ENCODE measurements around the gene BLOC1S1. TPM values are rescaled to one million over a fixed set of nuclear protein-coding genes. Genes with fewer than 3 reads are reported as not detected.

The BLOC1S1 gene
- total RNA-seq, 4 donors from 2014 or later, result 159 to 253 (median 196) TPM

GRCh38 chr12:55696141-55696540 lies 19.7 kb upstream of the BLOC1S1 start:
- H3K4me1 ChIP-seq, result peaks cover 13 to 31% (median 21%) of the 10 kb centered on the region in 4 donors
- intact Hi-C loops (cut with DNase I), result no loop called here
- TF ChIP-seq CTCF (IDR thresholded peaks at IDR 0.05) (no peak), POLR2AphosphoS5 (IDR thresholded peaks at IDR 0.05) (no peak), POLR2A (IDR thresholded peaks at IDR 0.05; ENCODE audit: low read depth) (no peak), EP300 (IDR thresholded peaks at IDR 0.05) (no peak)
- 84% methylated on average over 6 of the region's 6 CpGs for WGBS
- DNase-seq (ENCODE audit: extremely low spot score), result no peak
- H3K9me3 ChIP-seq, result no peaks in the 10 kb centered on the region
- peak overlapping the region in 2 of 4 donors; percentile 31 to 33 for H3K27ac ChIP-seq (replicated peaks in 1 of 4)
- no peak overlapping the region for H3K4me3 ChIP-seq
- no peaks in the 10 kb centered on the region for H3K27me3 ChIP-seq
- H3K36me3 ChIP-seq, result peaks cover 53 to 96% (median 85%) of the 10 kb centered on the region in 4 donors

GRCh38 chr12:55696796-55697462 lies 18.9 kb upstream of the BLOC1S1 start:
- TF ChIP-seq POLR2A (IDR thresholded peaks at IDR 0.05; ENCODE audit: low read depth) (no peak), EP300 (IDR thresholded peaks at IDR 0.05) (no peak), POLR2AphosphoS5 (IDR thresholded peaks at IDR 0.05) (no peak), CTCF (IDR thresholded peaks at IDR 0.05) (no peak)
- WGBS, result 78% methylated on average over 11 of the region's 19 CpGs
- Histone ChIP-seq H3K36me3 (peaks cover 52 to 97% (median 81%) of the 10 kb centered on the region in 4 donors), H3K4me1 (peaks cover 21 to 39% (median 29%) of the 10 kb centered on the region in 4 donors), H3K27me3 (no peaks in the 10 kb centered on the region), H3K4me3 (no peak overlapping the region), H3K9me3 (no peaks in the 10 kb centered on the region), H3K27ac (replicated peaks in 1 of 4) (peak overlapping the region in 2 of 4 donors; percentile 3 to 33)
- no peak for DNase-seq (ENCODE audit: extremely low spot score)
- intact Hi-C loops (cut with DNase I), result no loop called here

GRCh38 chr12:55697686-55698085 lies 18.2 kb upstream of the BLOC1S1 start:
- H3K27me3 ChIP-seq, result no peaks in the 10 kb centered on the region
- no peak for DNase-seq (ENCODE audit: extremely low spot score)
- peaks cover 27 to 46% (median 36%) of the 10 kb centered on the region in 4 donors for H3K4me1 ChIP-seq
- WGBS, result 88% methylated on average over 7 of the region's 7 CpGs
- no peak overlapping the region for H3K27ac ChIP-seq (replicated peaks in 1 of 4)
- no peak overlapping the region for H3K4me3 ChIP-seq
- H3K9me3 ChIP-seq, result no peaks in the 10 kb centered on the region
- H3K36me3 ChIP-seq, result peaks cover 44 to 90% (median 75%) of the 10 kb centered on the region in 4 donors
- intact Hi-C loops (cut with DNase I), result no loop called here
- TF ChIP-seq POLR2A (IDR thresholded peaks at IDR 0.05; ENCODE audit: low read depth) (no peak), POLR2AphosphoS5 (IDR thresholded peaks at IDR 0.05) (no peak), EP300 (IDR thresholded peaks at IDR 0.05) (no peak), CTCF (IDR thresholded peaks at IDR 0.05) (no peak)

- DNase-seq (ENCODE audit: extremely low spot score), result no peak
These were observed 17.4 kb upstream of the BLOC1S1 start for GRCh38 chr12:55698241-55698955.

More at GRCh38 chr12:55698241-55698955, 17.4 kb upstream of the BLOC1S1 start:
- Histone ChIP-seq H3K27me3 (no peaks in the 10 kb centered on the region), H3K27ac (replicated peaks in 1 of 4) (peak overlapping the region; percentile 9 to 100 (median 24)), H3K4me3 (no peak overlapping the region), H3K4me1 (peaks cover 30 to 53% (median 42%) of the 10 kb centered on the region in 4 donors), H3K9me3 (no peaks in the 10 kb centered on the region), H3K36me3 (peaks cover 39 to 83% (median 69%) of the 10 kb centered on the region in 4 donors)
- 77% methylated on average over 5 of the region's 16 CpGs for WGBS
- intact Hi-C loops (cut with DNase I), result no loop called here
- TF ChIP-seq POLR2A (IDR thresholded peaks at IDR 0.05; ENCODE audit: low read depth) (no peak), CTCF (IDR thresholded peaks at IDR 0.05) (no peak), POLR2AphosphoS5 (IDR thresholded peaks at IDR 0.05) (no peak), EP300 (IDR thresholded peaks at IDR 0.05) (no peak)

All from esophagus muscularis mucosa (tissue), 4 donors.